Fibroblast of pulmonary artery (primary cell): ENCODE results near the gene COL26A1.
"Not testable (repeated sequence)": the region's sequence is repeated elsewhere in the genome, so short reads cannot be mapped to it uniquely, and the experiment has no call there.

Source experiments
- DNase-seq: peaks from one replicate; pipeline ENCODE4 v3.0.0-alpha.2; 2010; ENCODE audit warnings: low read depth
- H3K4me3 ChIP-seq: replicated peaks from 2 replicates; pipeline ENCODE4 v1.5.1; 2011; ENCODE audit warnings: low read depth, mild to moderate bottlenecking, control low read depth, low read length, moderate library complexity
- TF ChIP-seq, protein P1 (sequence below): IDR thresholded peaks from 2 replicates; pipeline ENCODE4 v1.5.1; 2011; ENCODE audit warnings: mild to moderate bottlenecking, control low read depth, low read length, inconsistent platforms; ENCODE audit errors: missing control alignments

COL26A1 gene

DNA sequence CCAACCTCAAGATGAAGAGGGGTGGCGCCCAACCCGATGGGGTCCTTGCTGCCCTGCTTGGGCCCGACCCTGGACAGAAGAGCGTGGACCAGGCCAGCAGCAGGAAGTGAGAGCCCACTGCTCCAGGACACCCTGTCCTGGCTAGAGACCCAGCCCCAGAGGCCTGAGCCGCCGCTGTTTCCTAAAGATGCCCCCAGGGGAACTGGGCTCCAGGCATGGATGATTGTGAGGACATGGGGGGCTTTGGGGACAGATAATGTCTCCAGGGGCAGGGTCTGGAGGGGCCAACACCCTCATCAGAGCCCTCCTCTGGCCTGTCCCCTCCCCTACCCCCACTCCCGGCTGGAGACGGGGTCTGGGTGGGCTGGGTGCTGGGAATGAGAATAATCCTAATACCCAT, 194.7 kb downstream of the COL26A1 start:
- H3K4me3 ChIP-seq, result no peak overlapping the region
- TF ChIP-seq, protein P1, sequence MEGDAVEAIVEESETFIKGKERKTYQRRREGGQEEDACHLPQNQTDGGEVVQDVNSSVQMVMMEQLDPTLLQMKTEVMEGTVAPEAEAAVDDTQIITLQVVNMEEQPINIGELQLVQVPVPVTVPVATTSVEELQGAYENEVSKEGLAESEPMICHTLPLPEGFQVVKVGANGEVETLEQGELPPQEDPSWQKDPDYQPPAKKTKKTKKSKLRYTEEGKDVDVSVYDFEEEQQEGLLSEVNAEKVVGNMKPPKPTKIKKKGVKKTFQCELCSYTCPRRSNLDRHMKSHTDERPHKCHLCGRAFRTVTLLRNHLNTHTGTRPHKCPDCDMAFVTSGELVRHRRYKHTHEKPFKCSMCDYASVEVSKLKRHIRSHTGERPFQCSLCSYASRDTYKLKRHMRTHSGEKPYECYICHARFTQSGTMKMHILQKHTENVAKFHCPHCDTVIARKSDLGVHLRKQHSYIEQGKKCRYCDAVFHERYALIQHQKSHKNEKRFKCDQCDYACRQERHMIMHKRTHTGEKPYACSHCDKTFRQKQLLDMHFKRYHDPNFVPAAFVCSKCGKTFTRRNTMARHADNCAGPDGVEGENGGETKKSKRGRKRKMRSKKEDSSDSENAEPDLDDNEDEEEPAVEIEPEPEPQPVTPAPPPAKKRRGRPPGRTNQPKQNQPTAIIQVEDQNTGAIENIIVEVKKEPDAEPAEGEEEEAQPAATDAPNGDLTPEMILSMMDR, result no peak
- no peak for DNase-seq

DNA sequence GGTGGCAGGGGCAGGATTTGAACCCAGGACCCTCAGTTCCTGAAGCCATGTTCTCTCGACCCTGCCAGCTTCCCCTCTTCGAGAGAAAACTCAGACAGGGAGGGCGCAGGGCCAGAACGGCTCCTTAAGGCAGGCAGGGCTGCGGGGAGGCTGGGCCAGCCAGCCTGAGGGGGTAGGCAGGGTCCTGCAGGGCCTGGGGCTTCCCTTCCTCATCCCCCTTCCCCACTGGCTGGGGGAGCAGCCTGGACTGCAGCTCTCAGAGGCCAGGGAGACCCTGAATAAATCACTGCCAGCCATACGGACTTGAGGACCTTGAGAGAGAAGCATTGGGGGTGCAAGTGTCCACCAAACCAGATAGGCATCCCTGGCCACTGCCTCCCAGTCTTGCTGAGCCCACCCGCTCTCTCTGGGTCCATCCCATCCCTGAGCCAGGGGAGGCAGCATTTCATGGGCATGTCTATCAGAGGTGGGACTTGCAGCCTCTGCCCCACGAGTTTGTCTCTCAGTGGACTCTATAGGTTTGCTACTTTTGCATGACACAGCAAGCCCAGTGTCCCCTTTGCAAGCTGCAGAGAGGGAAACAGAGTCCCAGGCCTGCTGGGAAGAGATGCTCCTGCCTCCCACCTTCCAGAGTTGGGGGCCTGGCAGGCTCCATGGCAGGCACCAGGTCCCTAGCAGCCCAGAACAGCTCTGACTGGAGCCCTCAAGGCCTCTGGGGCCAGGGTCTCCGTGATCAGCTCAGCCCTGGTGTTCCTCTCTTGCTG, 195.5 kb downstream of the COL26A1 start:
- TF ChIP-seq, protein P1, result no peak
- no peak overlapping the region for H3K4me3 ChIP-seq
- DNase-seq, result no peak

DNA sequence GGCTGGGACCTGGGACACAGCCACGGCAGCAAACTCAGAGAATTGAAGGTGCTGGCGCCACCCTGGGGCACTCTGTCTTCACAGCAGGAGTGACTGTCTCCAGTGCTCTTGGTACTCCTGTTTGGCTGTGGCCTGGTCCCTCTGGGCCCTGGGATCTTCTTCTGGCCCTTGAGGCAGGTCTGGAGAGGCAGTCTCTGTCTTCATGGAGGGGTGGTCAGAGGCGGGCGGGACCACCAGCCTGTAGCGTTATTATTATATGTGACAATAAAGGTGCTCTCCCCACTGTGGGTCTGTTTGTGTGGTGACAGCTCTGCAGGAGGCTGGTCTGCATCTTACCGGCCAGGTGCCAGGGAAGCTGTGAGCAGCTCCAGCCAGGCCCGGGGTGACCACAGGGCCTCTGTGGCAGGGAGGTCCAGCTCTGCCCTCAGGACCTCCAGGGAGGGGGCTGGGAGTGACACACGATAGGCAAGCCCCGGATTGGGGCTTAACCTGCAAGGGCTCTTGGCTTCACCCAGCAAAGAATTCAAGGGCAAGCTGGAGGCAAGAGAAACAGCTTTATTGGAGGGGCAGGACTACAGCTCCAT, 196.2 kb downstream of the COL26A1 start:
- no peak for DNase-seq
- TF ChIP-seq, protein P1, result peak; percentile 2
- no peak overlapping the region for H3K4me3 ChIP-seq

DNA sequence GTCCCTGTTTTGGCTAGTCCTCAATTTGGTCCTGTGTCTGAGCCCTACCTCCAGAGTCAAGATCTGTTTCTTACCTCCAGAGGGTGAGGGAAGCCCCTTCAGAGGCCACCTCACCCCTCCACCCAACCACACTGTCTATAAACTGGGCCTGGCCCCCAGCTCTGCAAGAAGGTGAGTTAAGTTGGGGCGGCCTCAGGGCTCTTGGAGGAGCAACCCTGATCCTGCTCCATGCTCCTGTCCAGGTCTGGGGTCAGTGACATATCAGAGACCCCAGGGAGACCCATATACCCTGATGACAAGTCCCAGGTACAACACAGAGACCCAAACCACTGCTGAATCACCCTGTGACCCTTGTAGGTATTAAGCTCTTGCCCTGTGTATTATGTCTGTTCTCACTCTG, 196.9 kb downstream of the COL26A1 start:
- TF ChIP-seq, protein P1, result no peak
- no peak for DNase-seq
- H3K4me3 ChIP-seq, result no peak overlapping the region

DNA sequence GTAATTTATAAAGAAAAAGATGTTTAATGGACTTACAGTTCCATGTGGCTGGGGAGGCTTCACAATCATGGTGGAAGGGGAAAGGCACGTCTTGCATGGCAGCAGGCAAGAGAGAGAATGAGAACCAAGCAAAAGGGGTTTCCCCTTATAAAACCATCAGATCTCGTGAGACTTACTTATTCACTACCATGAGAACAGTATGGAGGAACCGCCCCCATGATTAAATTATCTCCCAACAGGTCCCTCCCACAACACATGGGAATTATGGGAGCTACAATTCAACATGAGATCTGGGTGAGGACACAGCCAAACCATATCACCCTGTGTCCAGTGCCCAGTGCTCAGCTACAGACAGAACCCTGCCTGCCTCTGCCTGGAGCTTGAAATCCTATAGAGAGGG, 197.3 kb downstream of the COL26A1 start:
- DNase-seq, H3K4me3 ChIP-seq: not testable (repeated sequence)

DNA sequence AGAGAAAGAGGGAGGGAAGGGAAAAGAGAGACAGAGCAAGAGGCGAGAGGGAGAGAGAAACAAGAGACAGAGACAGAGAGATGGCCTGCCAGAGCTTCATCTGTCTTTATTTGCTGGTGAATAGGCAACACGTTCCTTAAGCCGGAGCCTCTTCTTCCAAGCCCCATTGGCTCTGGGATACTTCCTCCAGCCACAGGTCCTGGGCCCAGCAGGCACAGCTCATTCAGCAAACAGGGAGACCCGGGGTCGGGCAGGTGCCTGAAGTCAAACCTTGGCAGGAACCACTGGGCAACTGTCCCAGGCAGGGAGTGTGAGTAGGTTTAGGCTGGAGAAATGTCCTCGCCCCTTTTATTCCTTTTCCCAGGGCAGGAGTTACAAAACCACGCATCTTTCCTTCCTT, 198.2 kb downstream of the COL26A1 start:
- no peak for DNase-seq
- TF ChIP-seq, protein P1, result no peak
- H3K4me3 ChIP-seq, result no peak overlapping the region

DNA sequence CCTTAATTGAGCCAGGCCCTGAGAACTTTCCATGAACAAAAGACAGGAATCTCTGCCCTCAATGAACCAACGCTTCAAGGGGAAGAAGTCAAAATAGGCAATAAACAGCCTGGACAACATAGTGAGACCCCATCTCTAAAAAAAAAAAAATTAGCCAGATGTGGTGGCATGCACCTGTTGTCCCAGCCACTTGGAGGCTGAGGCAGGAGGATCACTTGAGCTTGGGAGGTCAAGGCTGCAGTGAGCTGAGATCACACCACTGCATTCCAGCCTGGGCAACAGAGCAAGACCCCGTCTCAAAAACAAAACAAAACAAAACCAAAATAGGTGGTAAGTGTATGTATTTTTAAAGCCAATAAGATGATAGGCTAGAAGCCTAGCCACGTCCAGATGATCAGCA, 198.6 kb downstream of the COL26A1 start:
- H3K4me3 ChIP-seq, DNase-seq: not testable (repeated sequence)
